ENCODE results near the gene PLSCR3. TPM values are rescaled to one million over a fixed set of nuclear protein-coding genes. Genes with fewer than 3 reads are reported as not detected.

Gene PLSCR3
- total RNA-seq, 1 donor from 2014 or later = 68.4 TPM

- Mint-ChIP-seq H3K36me3 (no peaks in the 10 kb centered on the region), H3K27me3 (ENCODE audit: low read depth) (no peaks in the 10 kb centered on the region), H3K9me3 (no peaks in the 10 kb centered on the region), H3K4me3 (no peak overlapping the region), H3K4me1 (peaks cover 34% of the 10 kb centered on the region), H3K27ac (no peak overlapping the region)
- no peak for DNase-seq (ENCODE audit: low spot score in 2 of 2, unreplicated experiment in 2 of 2)
- no peak for TF ChIP-seq CTCF (IDR thresholded peaks at IDR 0.05; ENCODE audit: unreplicated experiment)
Measured at GRCh38 chr17:7356756-7357155, 37.6 kb downstream of the PLSCR3 start.

GRCh38 chr17:7356072-7356549 lies 38.2 kb downstream of the PLSCR3 start:
- H3K9me3 Mint-ChIP-seq = no peaks in the 10 kb centered on the region
- H3K27ac Mint-ChIP-seq = peak overlapping the region; percentile 71
- H3K4me3 Mint-ChIP-seq = no peak overlapping the region
- H3K4me1 Mint-ChIP-seq = peaks cover 36% of the 10 kb centered on the region
- peak; percentile 79 for TF ChIP-seq CTCF (IDR thresholded peaks at IDR 0.05; ENCODE audit: unreplicated experiment)
- no peaks in the 10 kb centered on the region for H3K36me3 Mint-ChIP-seq
- peak; percentile 70 to 82 for DNase-seq (ENCODE audit: low spot score in 2 of 2, unreplicated experiment in 2 of 2)
- H3K27me3 Mint-ChIP-seq (ENCODE audit: low read depth) = no peaks in the 10 kb centered on the region

- Mint-ChIP-seq H3K4me3 (no peak overlapping the region), H3K4me1 (peaks cover 36% of the 10 kb centered on the region), H3K36me3 (no peaks in the 10 kb centered on the region), H3K27me3 (ENCODE audit: low read depth) (no peaks in the 10 kb centered on the region), H3K27ac (no peak overlapping the region), H3K9me3 (no peaks in the 10 kb centered on the region)
- no peak for DNase-seq (ENCODE audit: low spot score in 2 of 2, unreplicated experiment in 2 of 2)
- TF ChIP-seq CTCF (IDR thresholded peaks at IDR 0.05; ENCODE audit: unreplicated experiment) = no peak
Measured at GRCh38 chr17:7355573-7355972, 38.8 kb downstream of the PLSCR3 start.

GRCh38 chr17:7355053-7355452 lies 39.3 kb downstream of the PLSCR3 start, which contains the start of gene TMEM95:
Gene TMEM95 (plus strand): TSS chr17:7355156. CDS start chr17:7355205, 49 bp downstream.
- DNase-seq (ENCODE audit: low spot score in 2 of 2, unreplicated experiment in 2 of 2) = no peak
- Mint-ChIP-seq H3K4me3 (peak within 1 kb of the TSS; percentile 30), H3K9me3 (no peaks in the 10 kb centered on the region), H3K36me3 (no peaks in the 10 kb centered on the region), H3K27ac (peak within 1 kb of the TSS; percentile 93), H3K27me3 (ENCODE audit: low read depth) (no peaks in the 10 kb centered on the region), H3K4me1 (peaks cover 36% of the 10 kb centered on the region)
- no peak for TF ChIP-seq CTCF (IDR thresholded peaks at IDR 0.05; ENCODE audit: unreplicated experiment)

- TF ChIP-seq CTCF (IDR thresholded peaks at IDR 0.05; ENCODE audit: unreplicated experiment) = no peak
- H3K4me3 Mint-ChIP-seq = peak overlapping the region; percentile 30
- H3K27ac Mint-ChIP-seq = peak overlapping the region; percentile 93
- no peaks in the 10 kb centered on the region for H3K36me3 Mint-ChIP-seq
- H3K27me3 Mint-ChIP-seq (ENCODE audit: low read depth) = no peaks in the 10 kb centered on the region
- DNase-seq (ENCODE audit: low spot score in 2 of 2, unreplicated experiment in 2 of 2) = no peak
- peaks cover 43% of the 10 kb centered on the region for H3K4me1 Mint-ChIP-seq
- H3K9me3 Mint-ChIP-seq = no peaks in the 10 kb centered on the region
Measured at GRCh38 chr17:7354262-7354843, 40.0 kb downstream of the PLSCR3 start.
